Measurements from ENCODE around the gene PHEX.
"Not testable (repeated sequence)": the region's sequence is repeated elsewhere in the genome, so short reads cannot be mapped to it uniquely, and the experiment has no call there.

Gene PHEX

DNA sequence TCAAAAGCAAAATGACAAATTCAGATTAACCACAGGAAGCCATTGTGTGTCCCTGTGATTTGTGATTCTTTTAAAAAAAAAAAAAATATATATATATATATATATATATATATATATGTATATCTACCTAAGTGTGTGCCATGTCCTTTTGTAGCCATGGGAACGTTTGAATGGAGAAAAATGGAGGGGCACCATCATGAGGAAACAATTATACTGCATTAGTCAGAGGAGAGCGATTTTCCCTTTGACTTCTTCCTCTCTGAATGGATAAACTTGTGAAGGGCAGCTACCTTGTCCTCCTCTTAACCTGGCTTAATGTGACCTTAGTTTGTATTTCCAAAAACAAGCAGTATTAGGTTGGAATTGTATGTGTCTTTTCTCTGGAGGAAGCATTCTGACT lies 217.2 kb downstream of the PHEX start:
- H3K4me3 ChIP-seq (ENCODE audit: low read depth, low read length), result no peak overlapping the region
- DNase-seq (ENCODE audit: low read depth), result no peak
- TF ChIP-seq, protein P1, sequence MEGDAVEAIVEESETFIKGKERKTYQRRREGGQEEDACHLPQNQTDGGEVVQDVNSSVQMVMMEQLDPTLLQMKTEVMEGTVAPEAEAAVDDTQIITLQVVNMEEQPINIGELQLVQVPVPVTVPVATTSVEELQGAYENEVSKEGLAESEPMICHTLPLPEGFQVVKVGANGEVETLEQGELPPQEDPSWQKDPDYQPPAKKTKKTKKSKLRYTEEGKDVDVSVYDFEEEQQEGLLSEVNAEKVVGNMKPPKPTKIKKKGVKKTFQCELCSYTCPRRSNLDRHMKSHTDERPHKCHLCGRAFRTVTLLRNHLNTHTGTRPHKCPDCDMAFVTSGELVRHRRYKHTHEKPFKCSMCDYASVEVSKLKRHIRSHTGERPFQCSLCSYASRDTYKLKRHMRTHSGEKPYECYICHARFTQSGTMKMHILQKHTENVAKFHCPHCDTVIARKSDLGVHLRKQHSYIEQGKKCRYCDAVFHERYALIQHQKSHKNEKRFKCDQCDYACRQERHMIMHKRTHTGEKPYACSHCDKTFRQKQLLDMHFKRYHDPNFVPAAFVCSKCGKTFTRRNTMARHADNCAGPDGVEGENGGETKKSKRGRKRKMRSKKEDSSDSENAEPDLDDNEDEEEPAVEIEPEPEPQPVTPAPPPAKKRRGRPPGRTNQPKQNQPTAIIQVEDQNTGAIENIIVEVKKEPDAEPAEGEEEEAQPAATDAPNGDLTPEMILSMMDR (IDR thresholded peaks at IDR 0.05; ENCODE audit: low read depth, low read length, missing control alignments), result no peak
- in situ Hi-C loops (cut with HindIII; ENCODE audit: low sequenced_read_pairs), result no loop called here

DNA sequence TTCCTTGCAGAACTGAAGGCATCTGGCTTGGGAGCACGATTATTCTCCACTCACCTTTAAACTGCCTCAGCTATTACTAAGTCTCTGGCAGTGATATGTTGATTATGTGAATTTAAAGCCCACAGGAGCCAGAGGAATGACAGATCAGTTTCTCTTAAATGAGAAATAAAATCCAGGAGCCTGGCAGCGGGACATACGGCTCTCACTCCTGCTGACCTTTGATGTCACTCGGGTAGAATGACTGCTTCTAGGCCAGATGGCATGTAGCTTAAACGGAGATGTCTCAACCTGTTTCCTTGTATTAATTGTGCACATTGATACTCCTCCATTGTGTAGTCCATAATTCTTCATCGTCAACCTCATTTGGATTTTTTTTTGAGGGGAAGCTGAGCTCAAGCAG lies 236.6 kb downstream of the PHEX start:
- TF ChIP-seq, protein P1 (IDR thresholded peaks at IDR 0.05; ENCODE audit: low read depth, low read length, missing control alignments), result no peak
- in situ Hi-C loops (cut with HindIII; ENCODE audit: low sequenced_read_pairs), result no loop called here

DNA sequence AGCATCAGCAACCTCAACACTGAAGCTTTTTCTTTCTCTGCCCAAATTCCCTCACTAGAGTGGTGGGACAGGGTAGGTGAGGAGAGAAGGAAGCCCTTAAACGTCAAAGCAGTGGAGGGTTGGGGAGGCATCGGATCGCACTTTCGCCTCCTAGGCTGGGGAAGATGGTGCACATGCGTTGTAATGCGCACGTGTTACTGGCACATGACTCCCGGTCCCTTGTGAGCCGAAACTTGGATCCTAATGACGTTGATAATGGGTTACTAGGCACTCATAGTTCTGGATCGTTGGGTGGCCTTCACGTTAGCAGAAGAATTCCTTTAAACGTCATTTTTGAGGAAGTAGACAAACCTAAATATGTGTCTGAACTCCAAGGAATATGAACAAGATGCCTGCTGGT lies 240.5 kb downstream of the PHEX start, which contains the start of gene CBLL2:
CBLL2 (plus strand) TSS at position 301 of the 400 bp plus-strand sequence; CDS start at position 380, 79 bp downstream.
- TF ChIP-seq, protein P1 (IDR thresholded peaks at IDR 0.05; ENCODE audit: low read depth, low read length, missing control alignments), result no peak
- no peak for DNase-seq (ENCODE audit: low read depth)
- no peak within 1 kb of the TSS for H3K4me3 ChIP-seq (ENCODE audit: low read depth, low read length)
- in situ Hi-C loops (cut with HindIII; ENCODE audit: low sequenced_read_pairs), result no loop called here

More for the DNA sequence above, 236.6 kb downstream of the PHEX start:
- no peak overlapping the region for H3K4me3 ChIP-seq (ENCODE audit: low read depth, low read length)
- no peak for DNase-seq (ENCODE audit: low read depth)

DNA sequence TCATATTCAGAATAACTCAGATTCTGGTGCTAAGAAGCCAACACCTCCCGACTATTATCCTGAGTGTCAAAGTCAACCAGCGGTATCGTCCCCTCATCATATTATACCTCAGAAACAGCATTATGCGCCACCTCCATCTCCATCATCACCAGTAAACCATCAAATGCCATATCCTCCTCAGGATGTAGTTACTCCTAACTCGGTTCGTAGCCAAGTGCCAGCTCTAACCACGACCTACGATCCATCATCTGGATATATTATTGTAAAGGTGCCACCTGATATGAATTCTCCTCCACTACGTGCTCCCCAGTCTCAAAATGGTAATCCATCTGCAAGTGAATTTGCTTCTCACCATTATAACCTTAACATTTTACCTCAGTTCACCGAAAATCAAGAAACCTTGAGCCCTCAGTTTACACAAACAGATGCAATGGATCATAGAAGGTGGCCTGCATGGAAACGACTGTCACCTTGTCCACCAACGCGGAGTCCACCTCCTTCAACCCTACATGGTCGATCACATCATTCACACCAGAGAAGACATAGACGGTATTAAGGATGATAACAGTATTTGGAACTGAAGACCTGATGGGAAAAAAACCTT lies 241.7 kb downstream of the PHEX start:
- DNase-seq (ENCODE audit: low read depth), result no peak
- TF ChIP-seq, protein P1 (IDR thresholded peaks at IDR 0.05; ENCODE audit: low read depth, low read length, missing control alignments), result no peak
- in situ Hi-C loops (cut with HindIII; ENCODE audit: low sequenced_read_pairs), result no loop called here
- H3K4me3 ChIP-seq (ENCODE audit: low read depth, low read length), result no peak overlapping the region

DNA sequence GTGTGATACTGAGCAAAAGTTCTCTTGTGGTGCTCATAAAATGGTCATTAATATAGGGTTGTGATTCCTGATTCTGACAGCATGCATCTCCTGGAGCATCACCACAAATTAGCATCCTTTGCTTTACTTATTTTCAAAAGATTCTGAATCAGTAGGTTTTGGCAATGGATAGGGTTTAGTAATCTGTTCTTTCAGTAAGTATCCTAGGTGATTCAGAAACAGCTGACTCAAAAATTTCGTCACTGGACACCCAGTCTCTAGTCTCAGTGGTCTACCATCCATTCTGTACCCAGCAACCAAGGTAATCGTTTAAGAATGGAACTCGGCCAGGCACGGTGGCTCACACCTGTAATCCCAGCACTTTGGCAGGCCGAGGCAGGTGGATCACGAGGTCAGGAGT lies 244.7 kb downstream of the PHEX start:
- H3K4me3 ChIP-seq (ENCODE audit: low read depth, low read length), result no peak overlapping the region
- TF ChIP-seq, protein P1 (IDR thresholded peaks at IDR 0.05; ENCODE audit: low read depth, low read length, missing control alignments), result no peak
- DNase-seq (ENCODE audit: low read depth), result no peak
- in situ Hi-C loops (cut with HindIII; ENCODE audit: low sequenced_read_pairs), result no loop called here

DNA sequence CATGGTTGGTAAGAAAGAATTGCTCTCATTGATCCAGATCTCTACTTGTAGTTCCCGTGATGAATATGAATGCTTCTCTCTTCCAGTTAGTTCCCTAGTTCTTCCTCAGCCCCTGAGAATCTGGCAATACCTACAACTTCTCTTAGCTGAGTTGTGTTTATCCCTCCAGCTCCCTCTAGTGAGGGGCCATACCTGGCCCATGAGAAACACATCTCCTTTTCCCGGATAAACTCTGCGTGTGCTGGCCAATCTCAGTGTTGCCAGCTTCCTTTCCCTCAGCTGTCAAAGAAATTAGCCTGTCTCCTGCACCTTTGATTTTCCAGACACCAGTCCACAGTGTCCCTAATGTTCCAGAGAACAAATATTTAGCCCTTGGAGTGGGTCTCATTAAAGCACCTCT lies 246.2 kb downstream of the PHEX start:
- in situ Hi-C loops (cut with HindIII; ENCODE audit: low sequenced_read_pairs), result no loop called here
- DNase-seq (ENCODE audit: low read depth), result no peak
- TF ChIP-seq, protein P1 (IDR thresholded peaks at IDR 0.05; ENCODE audit: low read depth, low read length, missing control alignments), result no peak
- H3K4me3 ChIP-seq (ENCODE audit: low read depth, low read length), result no peak overlapping the region

DNA sequence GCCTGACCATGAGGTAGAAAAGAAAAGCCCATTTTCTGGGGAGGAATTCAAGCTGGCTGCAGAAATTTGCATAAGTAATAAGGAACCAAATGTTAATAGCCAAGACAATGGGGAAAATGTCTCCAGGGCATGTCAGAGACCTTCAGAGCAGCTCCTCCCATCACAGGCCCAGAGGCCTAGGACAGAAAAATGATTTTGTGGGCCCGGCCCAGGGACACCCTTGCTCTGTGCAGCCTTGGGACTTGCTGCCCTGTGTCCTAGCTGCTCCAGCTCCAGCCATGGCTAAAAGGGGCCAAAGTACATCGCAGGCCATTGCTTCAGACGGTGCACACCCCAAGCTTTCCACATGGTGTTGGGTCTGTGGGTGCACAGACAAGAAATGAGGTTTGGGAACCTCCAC lies 257.1 kb downstream of the PHEX start:
- H3K4me3 ChIP-seq (ENCODE audit: low read depth, low read length); DNase-seq (ENCODE audit: low read depth); in situ Hi-C loops (cut with HindIII; ENCODE audit: low sequenced_read_pairs): not testable (repeated sequence)
